Fibroblast of pulmonary artery (primary cell): ENCODE data around the gene RPH3AL.

Experiments
- DNase-seq: peaks from one replicate; pipeline ENCODE4 v3.0.0-alpha.2; 2010; ENCODE audit warnings: low read depth
- H3K4me3 ChIP-seq: replicated peaks from 2 replicates; pipeline ENCODE4 v1.5.1; 2011; ENCODE audit warnings: low read depth, mild to moderate bottlenecking, control low read depth, low read length, moderate library complexity
- CTCF ChIP-seq: IDR thresholded peaks from 2 replicates; pipeline ENCODE4 v1.5.1; 2011; ENCODE audit warnings: mild to moderate bottlenecking, control low read depth, low read length, inconsistent platforms; ENCODE audit errors: missing control alignments

Gene RPH3AL

GRCh38 chr17:356671-357434 is 4.2 kb upstream of the RPH3AL start:
- H3K4me3 ChIP-seq: no peak overlapping the region
- DNase-seq: no peak
- TF ChIP-seq CTCF: no peak

- no peak for DNase-seq
- no peak overlapping the region for H3K4me3 ChIP-seq
- TF ChIP-seq CTCF: no peak
Measured at GRCh38 chr17:354651-355556, 2.3 kb upstream of the RPH3AL start.

DNA sequence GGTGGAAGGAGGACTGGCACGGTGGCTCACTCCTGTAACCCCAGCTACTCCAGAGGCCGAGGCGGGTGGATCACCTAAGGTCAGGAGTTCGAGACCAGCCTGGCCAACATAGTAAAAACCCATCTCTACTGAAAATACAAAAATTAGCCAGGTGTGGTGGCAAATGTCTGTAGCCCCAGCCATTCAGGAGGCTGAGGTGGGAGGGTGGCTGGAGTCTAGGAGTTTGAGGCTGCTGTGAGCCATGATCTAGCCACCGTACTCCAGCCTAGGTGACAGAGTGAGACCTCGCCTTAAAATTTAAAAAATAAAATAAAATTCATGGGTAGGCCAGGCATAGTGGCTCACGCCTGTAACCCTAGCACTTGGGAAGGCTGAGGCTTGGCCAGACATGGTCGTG is 1.2 kb upstream of the RPH3AL start:
- DNase-seq: no peak
- no peak overlapping the region for H3K4me3 ChIP-seq
- no peak for TF ChIP-seq CTCF

GRCh38 chr17:353213-353837 is 718 bp upstream of the RPH3AL start:
- DNase-seq: no peak
- TF ChIP-seq CTCF: no peak
- no peak overlapping the region for H3K4me3 ChIP-seq

DNA sequence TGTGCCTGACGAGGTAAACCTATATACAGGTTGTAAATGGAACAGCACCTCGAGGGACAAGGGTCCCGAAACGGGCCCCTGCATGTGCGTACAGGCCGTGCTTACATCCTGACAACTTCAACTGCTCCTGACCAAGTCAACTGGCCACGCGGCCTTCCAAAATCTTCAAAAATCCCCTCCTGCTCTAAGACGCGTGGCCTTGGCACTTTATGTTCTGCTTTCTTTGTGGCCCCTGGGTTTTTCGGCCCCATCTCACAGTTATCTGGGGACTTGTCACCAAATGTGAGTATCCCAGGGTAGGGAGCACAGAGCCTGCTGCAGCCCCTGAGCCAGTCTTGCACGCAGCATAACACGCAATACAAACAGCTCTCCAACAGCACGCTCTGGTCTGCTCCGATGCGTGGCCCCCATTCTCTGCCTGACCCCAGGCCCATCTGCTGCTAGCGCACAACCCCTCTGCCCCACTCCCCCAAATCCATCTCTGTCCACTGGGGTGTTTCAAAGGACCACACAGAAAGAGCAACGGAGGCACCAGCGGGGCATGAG is 659 bp downstream of the RPH3AL start:
- no peak overlapping the region for H3K4me3 ChIP-seq
- DNase-seq: no peak
- TF ChIP-seq CTCF: no peak

DNA sequence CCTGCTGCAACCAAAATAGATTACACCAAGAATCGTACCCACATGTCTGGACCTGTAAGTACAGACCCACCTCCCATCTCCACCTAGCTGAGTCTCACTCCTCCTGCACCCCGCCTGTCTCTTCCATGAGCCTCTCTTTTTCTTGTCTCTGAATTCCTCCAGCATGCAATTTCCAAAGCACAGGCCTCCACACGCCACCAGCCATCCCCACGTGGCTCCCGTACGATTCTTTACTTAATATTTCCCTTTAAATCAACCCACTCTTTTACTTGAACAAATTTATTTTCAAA is 1.2 kb downstream of the RPH3AL start:
- no peak for TF ChIP-seq CTCF
- no peak for DNase-seq
- H3K4me3 ChIP-seq: no peak overlapping the region
